ENCODE data around the gene LRRTM2.

GRCh38 chr5:138914338-138914737 is 39.2 kb upstream of the LRRTM2 start:
- no peak for TF ChIP-seq POLR2AphosphoS5 (IDR thresholded peaks at IDR 0.05)
- TF ChIP-seq POLR2A (IDR thresholded peaks at IDR 0.05) = no peak
- TF ChIP-seq, protein P1, sequence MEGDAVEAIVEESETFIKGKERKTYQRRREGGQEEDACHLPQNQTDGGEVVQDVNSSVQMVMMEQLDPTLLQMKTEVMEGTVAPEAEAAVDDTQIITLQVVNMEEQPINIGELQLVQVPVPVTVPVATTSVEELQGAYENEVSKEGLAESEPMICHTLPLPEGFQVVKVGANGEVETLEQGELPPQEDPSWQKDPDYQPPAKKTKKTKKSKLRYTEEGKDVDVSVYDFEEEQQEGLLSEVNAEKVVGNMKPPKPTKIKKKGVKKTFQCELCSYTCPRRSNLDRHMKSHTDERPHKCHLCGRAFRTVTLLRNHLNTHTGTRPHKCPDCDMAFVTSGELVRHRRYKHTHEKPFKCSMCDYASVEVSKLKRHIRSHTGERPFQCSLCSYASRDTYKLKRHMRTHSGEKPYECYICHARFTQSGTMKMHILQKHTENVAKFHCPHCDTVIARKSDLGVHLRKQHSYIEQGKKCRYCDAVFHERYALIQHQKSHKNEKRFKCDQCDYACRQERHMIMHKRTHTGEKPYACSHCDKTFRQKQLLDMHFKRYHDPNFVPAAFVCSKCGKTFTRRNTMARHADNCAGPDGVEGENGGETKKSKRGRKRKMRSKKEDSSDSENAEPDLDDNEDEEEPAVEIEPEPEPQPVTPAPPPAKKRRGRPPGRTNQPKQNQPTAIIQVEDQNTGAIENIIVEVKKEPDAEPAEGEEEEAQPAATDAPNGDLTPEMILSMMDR (IDR thresholded peaks at IDR 0.05) = no peak

Measured in prostate gland (tissue), 2 donors.